Panc1 (cell line): ENCODE measurements around the gene RHOJ.

Source experiments
- POLR2AphosphoS5 ChIP-seq: IDR thresholded peaks from 2 replicates; pipeline ENCODE4 v1.6.1; 2012; ENCODE audit warnings: mild to moderate bottlenecking, low read depth, low read length, moderate library complexity
- SIN3A ChIP-seq: IDR thresholded peaks from 2 replicates; pipeline ENCODE4 v1.6.1; 2012; ENCODE audit warnings: low read depth, mild to moderate bottlenecking, low read length, moderate library complexity, borderline replicate concordance; ENCODE audit not compliant: insufficient read depth
- TCF7L2 ChIP-seq: IDR thresholded peaks from 2 replicates; pipeline ENCODE4 v1.6.1; 2011; ENCODE audit warnings: mild to moderate bottlenecking, low read depth, low read length, inconsistent platforms
- TF ChIP-seq, protein P1 (sequence below): fragments of 450-650 bp; IDR thresholded peaks from 2 replicates; pipeline ENCODE4 v1.5.1; 2017; ENCODE audit warnings: mild to moderate bottlenecking
- TF ChIP-seq, protein P2 (sequence below), 2 experiments: IDR thresholded peaks; 2 replicates each; pipeline ENCODE4 v1.6.1; 2011 to 2012; ENCODE audit warnings: low read depth in 2 of 2, control low read depth in 1 of 2, low read length in 1 of 2, mild to moderate bottlenecking in 1 of 2, moderate library complexity in 1 of 2; ENCODE audit not compliant: insufficient read depth in 1 of 2

GRCh38 chr14:63277591-63278183, 73.4 kb downstream of the RHOJ start:
- TF ChIP-seq, protein P1, sequence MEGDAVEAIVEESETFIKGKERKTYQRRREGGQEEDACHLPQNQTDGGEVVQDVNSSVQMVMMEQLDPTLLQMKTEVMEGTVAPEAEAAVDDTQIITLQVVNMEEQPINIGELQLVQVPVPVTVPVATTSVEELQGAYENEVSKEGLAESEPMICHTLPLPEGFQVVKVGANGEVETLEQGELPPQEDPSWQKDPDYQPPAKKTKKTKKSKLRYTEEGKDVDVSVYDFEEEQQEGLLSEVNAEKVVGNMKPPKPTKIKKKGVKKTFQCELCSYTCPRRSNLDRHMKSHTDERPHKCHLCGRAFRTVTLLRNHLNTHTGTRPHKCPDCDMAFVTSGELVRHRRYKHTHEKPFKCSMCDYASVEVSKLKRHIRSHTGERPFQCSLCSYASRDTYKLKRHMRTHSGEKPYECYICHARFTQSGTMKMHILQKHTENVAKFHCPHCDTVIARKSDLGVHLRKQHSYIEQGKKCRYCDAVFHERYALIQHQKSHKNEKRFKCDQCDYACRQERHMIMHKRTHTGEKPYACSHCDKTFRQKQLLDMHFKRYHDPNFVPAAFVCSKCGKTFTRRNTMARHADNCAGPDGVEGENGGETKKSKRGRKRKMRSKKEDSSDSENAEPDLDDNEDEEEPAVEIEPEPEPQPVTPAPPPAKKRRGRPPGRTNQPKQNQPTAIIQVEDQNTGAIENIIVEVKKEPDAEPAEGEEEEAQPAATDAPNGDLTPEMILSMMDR: no peak
- TF ChIP-seq TCF7L2 (no peak), POLR2AphosphoS5 (no peak), SIN3A (no peak)
- TF ChIP-seq, protein P2, sequence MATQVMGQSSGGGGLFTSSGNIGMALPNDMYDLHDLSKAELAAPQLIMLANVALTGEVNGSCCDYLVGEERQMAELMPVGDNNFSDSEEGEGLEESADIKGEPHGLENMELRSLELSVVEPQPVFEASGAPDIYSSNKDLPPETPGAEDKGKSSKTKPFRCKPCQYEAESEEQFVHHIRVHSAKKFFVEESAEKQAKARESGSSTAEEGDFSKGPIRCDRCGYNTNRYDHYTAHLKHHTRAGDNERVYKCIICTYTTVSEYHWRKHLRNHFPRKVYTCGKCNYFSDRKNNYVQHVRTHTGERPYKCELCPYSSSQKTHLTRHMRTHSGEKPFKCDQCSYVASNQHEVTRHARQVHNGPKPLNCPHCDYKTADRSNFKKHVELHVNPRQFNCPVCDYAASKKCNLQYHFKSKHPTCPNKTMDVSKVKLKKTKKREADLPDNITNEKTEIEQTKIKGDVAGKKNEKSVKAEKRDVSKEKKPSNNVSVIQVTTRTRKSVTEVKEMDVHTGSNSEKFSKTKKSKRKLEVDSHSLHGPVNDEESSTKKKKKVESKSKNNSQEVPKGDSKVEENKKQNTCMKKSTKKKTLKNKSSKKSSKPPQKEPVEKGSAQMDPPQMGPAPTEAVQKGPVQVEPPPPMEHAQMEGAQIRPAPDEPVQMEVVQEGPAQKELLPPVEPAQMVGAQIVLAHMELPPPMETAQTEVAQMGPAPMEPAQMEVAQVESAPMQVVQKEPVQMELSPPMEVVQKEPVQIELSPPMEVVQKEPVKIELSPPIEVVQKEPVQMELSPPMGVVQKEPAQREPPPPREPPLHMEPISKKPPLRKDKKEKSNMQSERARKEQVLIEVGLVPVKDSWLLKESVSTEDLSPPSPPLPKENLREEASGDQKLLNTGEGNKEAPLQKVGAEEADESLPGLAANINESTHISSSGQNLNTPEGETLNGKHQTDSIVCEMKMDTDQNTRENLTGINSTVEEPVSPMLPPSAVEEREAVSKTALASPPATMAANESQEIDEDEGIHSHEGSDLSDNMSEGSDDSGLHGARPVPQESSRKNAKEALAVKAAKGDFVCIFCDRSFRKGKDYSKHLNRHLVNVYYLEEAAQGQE (IDR thresholded peaks at IDR 0.05; ENCODE audit: insufficient read depth in 1 of 2, low read depth in 2 of 2, low read length in 1 of 2): no peak
